Superior temporal gyrus (tissue), 1 donor: ENCODE measurements around the gene ZC3H11A.
"Not testable (repeated sequence)": the region's sequence is repeated elsewhere in the genome, so short reads cannot be mapped to it uniquely, and the experiment has no call there.

Experiments
- DNase-seq: peaks from one replicate; pipeline ENCODE4 v3.0.0-alpha.2; 2016; ENCODE audit errors: extremely low spot score

ZC3H11A gene

DNA sequence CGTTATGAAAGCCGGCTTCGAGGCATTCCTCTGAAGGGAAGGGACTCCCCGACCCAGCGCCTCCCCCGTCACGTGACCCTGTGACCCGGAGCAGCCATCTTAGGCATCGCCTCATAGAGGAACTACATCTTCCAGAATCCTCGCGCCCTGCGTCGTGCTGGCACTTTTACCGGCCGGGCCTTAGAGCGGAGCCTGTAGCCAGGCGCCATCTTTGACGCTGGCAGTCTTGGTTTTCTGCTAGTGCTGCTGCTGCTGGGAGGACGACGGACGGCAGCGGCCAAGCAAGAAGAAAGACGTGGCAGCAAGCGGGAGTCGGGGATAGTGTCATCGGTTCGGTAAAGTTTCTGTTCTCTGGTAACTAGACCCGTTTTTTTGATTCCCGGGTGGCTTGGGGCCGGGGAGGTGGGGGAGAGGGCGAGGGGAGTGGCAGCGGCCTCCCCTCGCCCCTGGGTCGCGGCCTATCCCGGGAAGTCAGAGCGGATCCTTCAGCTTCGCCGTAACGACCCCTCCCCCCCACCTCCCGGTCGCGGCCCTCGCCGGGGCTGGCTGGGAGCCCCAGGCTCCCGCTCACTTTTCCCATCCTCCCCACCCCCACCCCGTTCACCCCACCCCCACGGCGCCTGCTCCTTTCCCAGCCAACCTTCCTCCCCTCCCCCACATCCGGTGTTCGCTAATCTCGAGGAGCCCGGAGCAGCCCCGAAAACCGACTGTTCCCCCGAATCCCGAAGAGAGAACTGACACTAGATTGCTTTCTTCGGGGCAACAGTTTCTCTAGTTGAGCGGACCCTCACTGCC is at the start of gene ZC3H11A, which contains the start of gene ZBED6:
TSS of gene ZC3H11A (plus strand) at position 183 of the 795 bp plus-strand sequence. CDS start 21,448 bp downstream, outside the sequence.
TSS of gene ZBED6 (plus strand) at position 183 of the 795 bp plus-strand sequence. CDS start 1,900 bp downstream, outside the sequence.
- peak; percentile 100 for DNase-seq

DNA sequence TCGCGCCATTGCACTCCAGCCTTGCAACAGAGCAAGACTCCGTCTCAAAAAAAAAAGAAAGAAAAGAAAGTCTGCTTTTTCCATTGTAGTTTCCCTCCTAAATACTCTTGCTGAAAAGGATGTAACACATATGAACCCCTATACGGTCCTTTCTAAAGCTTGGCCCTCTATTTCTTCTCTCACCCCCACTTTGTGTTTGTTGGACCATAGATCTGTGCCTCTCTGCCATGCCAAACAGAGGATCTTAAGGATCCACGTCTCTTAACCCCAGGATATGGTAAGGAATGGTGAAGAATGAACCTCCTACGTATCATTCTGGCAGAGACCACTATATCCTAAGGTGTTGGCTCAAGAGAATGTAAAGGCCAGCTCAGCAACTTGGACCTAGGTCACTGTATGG is 49.1 kb upstream of the ZC3H11A start:
- DNase-seq, result no peak

DNA sequence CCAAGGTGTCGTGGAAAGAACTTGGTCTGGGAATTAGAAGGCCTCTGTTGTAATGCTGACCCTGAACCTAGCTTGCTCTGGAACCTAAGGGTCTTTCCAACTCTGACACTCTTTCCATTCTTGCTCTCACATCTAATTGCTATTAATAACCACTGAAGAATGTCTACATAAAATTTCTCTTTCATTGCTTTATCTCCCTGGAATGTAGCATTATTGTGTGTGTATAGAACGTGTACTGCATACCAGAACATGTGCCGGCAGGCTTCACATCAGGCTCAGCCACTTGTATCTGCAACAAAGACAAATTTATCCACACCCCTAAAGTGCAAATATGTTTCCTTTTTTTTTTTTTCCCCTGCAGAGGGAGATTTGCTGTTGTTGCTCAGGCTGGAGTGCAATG is 44.4 kb upstream of the ZC3H11A start:
- DNase-seq, result no peak

DNA sequence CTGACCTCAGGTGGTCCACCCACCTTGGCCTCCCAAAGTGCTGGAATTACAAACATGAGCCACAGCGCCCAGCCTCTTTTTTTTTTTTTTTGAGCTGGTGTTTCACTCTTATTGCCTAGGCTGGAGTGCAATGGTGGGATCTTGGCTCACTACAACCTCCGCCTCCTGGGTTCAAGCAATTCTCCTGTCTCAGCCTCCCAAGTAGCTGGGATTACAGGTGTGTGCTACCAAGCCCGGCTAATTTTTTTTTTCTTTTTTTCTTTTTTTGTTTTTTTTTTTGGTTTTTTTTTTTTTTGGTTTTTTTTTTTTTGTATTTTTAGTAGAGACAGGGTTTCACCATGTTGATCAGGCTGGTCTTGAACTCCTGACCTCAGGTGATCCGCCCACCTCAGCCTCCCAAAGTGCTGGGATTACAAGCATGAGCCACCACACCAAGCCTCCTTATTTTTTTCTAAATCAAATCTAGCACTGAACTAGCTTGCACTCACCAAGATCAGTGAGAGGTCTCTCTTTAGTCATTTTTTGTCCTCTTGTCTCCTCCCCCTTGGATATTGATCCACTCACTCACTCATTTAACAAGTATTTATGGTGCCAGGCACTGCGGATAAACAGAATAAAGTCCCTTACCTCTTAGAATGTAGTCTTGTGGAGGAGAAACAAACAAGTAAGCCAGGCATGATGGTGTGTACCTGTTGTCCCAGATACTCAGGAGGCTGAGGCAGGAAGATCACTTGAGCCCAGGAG is 43.6 kb upstream of the ZC3H11A start:
- not testable (repeated sequence) for DNase-seq

DNA sequence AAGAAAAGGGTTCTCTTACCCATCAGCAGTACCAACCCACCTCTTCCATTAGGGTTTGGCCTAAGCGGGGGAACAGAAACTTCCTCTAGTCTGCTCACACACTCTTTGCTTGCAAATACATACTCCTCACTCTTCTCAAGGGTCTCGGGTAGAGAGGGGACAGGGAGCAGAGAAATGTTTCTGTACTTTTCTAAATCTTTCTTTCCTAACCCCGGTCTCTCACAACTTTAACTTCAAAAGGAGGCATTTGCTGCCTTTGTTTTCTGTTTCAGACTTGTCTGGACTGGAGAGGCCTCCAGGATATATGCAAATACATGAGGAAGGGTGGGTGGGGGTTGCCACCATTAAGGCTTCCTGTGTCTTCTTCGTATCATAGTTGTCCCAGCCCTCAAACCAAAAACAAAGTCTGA is 41.0 kb upstream of the ZC3H11A start:
- no peak for DNase-seq

DNA sequence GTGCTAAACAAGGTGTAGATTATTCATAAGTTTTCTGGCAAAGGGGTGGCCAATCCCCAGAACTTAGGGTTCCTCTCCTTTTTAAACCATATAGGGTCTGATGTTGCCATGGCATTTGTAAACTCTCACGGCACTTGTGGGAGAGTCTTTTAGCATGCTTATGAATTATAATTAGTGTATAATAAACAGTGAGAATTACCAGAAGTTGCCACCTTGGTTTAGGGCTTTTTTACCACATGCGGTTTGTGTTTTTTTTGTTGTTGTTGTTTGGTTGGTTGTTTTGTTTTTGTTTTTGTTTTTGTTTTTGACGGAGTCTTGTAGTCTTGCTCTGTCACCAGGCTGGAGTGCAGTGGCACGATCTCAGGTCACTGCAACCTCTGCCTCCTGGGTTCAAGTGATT is 39.4 kb upstream of the ZC3H11A start:
- DNase-seq, result no peak

DNA sequence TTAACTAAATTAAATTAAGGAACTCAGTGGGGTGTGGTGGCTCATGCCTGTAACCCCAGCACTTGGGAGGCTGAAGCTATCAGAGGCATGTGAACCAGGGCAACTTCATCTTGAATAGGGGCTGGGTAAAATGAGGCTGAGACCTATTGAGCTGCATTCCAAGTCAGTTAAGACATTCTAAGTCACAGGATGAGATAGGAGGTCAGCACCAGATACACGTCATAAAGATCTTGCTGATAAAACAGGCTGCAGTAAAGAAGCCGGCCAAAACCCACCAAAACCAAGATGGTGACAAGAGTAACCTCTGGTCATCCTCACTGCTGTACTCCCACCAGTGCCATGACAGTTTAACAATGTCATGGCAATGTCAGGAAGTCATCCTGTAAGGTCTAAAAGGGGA is 36.7 kb upstream of the ZC3H11A start:
- not testable (repeated sequence) for DNase-seq

DNA sequence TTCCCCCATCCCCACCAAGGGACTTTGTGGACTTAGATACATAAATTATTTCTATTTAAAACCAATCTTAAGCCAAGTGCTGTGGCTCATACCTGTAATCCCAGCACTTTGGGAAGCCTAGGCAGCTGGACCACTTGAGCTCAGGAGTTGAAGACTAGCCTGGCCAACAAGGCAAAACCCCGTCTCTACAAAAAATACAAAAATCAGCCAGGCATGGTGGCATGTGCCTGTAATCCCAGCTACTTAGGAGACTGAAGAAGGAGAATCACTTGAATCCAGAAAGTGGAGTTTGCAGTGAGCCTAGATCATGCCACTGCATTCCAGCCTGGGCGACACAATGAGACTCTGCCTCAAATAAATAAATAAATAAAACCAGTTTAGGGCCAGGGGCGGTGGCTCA is 34.9 kb upstream of the ZC3H11A start:
- no peak for DNase-seq

DNA sequence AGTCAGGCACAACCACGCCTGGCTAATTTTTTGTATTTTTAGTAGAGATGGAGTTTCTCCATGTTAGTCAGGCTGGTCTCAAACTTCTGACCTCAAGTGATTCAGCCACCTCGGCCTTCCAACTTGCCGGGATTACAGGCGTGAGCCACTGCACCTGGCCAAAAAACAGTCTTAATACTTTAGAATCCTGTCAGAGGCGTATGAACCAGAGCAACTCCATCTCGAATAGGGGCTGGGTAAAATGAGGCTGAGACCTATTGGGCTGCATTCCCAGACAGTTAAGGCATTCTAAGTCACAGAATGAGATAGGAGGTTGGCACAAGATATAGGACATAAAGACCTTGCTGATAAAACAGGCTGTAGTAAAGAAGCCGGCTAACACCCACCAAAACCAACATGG is 33.5 kb upstream of the ZC3H11A start:
- DNase-seq, result not testable (repeated sequence)

DNA sequence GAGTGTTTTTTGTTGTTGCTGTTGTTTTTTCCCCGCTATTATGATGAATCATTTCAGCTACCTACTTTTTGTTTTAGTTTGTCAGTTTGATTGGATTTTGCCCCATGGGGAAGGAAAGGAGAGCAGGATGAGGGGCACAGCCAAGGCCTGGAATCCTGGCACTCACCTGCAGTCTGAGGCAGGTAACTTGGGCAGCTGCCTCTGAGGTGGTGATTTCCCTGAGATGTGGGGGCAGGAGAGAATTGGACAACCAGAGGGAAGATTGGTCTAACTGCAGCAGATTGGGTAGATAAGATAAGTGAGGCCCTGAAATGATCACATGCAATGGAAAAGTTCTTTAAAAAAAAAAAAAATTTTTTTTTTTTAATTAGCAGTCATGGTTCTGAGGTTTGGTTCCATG is 31.9 kb upstream of the ZC3H11A start:
- DNase-seq, result no peak

DNA sequence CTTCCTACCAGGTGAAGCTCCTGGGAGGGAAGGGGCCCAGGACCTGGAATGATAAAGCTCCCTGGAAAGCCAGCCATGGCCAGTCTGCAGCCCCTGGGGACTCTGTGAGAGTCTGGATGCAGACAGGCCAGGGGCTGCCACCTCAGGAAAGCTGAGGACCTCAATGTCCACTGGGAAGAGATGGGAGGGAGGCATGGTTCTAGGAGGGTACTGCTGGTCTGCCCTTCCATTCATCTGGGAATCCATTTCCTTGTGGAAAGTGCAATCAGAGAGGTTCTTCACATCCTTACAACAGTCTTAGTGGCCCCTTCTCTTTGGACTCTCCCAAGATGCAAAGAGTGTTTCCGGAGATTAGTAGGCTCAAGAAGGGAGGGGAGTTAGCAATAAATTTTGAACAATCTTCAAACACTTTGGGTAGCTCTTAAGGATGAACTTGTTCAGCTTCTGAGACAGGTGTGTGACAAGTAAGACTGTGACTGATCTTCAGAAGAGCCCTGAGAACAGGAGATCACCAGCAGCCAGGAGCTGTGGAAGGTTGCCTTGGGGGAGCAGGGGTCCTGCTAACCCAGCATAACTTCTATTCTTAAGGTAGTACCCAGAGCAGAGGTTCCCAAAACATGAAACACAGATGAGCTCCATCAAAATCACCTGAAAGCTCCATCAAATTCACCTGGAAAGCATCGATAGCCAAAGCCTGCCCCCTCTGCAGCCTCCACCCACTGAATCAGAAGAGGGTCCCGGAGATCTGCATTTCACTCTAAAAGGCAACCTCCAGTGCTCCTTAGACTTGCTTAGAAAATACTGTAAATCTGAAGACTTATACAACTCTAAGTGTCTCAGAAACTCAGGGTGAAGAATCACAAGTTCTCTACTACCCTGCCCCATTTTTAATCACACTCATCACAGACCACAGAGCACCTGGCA is 31.1 kb upstream of the ZC3H11A start:
- no peak for DNase-seq

DNA sequence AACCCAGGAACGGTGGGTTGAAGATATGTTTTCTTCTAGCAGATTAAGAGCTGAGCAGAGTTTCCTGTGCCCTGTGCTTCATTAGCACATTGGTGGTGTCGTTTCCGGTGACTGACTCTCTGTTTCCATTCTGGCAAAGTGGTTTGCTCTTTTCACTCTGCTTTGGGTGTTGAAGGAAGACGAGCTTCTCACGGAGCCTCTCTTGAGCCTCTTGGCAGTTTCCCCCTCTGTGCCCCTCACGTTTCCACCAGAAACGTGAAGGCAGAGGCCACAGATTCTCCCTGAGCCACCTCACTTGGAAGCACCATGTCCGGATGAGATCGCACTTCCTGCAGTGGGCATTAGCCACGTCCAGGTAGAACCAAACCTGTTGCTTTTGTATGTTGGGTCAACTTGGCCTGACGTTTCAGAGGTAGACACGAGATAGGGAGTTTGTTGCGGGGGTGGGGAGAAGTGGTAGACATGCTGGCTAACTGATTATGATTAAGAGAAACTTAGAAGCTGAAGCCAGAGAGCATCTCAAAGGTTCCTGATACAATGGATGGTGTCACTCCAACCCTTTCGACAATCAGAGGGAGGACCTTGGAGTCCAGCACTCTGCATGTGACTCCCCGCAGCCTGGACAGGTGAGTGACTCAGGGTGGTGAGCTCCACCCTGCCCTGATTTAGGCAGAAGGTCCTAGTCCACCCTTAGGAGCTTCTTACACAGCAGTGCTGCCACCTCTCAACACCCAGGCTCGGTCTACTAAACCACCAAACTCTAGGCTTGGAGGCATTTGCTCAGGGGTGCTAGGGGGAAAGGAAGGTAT is 30.2 kb upstream of the ZC3H11A start, which contains the start of gene LAX1:
TSS of gene LAX1 (plus strand) at position 155 of the 809 bp plus-strand sequence. CDS start at position 538, 383 bp downstream.
- no peak for DNase-seq

DNA sequence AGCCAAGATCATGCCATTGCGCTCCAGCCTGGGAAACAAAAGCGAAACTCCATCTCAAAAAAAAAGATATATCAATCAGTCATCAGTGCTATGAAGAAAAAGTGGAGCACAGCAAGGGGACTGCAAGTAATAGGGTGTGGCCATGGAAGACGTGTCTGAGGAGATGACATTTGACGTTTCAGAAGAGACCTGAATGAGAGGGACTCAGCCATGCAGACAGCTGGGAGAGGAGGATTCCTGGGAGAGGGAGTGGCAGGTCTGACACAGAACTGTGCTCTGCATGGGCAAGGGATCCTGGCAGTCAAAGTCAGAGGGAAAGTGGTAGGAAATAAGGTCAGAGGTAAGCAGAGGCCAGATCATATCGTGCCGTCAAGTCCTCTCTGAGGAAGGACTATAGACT is 27.2 kb upstream of the ZC3H11A start:
- no peak for DNase-seq

DNA sequence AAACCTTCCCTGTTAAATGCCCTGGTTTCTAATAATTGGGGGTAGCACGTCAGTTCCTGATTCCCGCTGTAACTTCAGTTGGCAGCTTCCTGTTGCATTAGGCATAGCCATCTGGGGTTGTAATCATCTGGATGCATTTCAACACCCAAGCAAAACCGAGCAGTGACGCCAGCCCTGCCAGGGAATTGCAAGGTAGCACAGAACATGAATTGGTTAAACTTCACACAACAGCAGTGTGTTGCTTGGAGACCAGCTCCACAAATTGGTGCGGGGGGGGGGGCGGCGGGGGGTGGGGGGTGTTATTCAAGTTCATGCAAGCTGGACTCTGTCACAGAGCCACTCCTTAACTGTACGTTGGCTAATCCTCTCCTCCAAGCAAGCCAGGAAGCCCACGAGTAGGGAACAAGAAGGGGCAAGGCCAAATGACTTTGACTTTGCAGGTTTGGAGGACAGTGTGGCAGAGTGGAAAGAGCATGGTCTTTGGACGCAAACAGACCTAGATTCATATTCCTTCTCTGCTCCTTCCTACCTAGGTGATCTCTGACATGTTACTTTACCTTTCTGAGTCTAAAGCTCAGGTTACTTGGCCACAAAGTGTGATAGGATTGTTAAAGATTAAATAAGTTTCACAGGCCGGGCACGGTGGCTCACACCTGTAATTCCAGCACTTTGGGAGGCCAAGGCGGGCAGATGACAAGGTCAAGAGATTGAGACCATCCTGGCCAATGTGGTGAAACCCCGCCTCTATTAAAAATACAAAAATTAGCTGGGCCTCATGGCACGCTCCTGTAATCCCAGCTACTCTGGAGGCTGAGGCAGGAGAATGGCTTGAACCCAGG is 25.7 kb upstream of the ZC3H11A start:
- peak; percentile 34 for DNase-seq

DNA sequence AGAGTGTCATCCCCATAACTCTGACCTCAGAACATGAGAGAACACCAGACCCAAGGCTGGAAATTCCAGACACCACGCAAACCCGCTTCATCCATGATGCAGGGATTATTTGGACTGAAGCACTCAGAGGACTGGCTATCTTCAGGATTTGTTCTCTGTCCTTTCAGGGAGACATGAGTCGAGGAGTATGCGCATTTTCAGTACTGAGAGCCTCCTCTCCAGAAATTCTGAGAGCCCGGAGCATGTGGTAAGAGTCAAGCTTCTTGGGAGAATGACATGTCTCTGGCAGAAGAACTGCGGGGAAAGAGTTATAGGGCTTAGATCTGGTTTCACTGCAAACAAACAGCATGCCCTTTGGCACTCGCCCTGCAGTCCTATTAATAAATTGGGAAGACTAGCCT is 23.5 kb upstream of the ZC3H11A start:
- no peak for DNase-seq

DNA sequence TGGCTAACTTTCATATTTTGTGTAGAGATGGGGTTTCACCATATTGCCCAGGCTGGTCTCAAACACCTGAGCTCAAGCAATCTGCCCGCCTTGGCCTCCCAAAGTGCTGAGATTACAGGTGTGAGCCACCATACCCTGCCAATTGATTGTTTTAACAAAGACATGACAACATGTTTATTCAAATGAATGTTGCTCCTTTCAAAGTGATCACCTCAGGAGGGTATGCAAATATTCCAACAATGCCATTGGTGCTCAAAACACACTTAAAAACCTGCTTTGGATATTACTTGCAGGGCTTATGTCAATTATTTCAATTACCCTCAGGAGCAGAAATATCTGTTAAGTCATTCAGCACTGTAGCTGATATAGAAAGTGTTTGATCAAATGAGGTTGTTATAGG is 22.6 kb upstream of the ZC3H11A start:
- DNase-seq, result no peak

DNA sequence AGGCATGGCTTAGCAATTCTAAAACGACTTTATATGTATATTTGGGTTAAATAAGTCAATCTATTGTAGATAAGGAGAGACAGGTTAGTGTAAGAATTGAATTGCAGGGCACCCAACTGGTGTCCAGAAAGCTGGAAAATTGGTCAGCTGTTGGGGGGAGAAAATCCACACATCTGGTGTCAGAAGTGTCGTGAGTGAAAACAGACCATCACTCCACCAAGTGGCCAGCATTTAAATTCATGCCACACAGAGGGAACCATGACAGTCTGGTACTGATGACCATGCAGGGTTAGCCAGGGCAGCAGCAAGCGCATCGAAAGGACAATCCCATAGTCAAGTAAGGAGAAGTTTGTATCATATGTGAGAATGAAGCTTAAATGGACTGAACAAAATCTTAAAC is 18.8 kb upstream of the ZC3H11A start:
- peak; percentile 77 for DNase-seq

DNA sequence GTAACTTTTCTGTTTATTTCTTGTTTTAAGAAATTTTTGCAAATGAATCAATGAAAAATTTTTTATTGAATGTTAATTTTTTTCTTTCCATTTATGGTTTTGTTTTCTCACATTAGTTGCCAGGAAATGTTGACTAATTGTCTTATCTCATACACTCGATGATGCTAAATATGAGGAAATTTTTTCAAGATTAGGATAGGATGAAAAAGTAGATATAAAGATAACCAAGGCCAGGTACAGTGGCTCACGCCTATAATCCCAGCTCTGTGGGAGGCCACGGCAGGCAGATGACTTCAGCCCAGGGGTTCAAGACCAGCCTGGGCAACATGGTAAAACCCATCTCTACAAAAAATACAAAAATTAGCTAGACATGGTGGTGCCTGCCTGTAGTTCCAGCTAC is 17.8 kb upstream of the ZC3H11A start:
- DNase-seq, result no peak

DNA sequence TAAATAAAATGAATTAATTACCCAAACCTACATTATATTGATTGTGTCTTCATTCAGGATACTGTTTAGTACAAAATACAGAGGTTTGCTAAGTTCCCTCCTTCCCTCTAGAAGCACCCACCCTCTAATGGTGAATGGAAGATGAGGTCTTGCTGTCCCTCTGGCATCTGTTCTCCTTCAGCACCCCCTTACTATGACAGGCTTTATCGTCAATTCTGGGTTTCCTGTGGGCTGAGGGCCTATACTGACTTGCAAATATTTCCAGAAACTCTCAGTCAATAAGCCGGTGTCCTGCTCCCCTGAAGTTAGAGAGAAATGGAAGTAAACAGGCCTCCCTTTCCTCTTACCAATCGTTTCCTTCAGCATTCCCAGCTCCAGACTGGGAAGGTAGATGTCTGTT is 17.3 kb upstream of the ZC3H11A start:
- DNase-seq, result no peak

DNA sequence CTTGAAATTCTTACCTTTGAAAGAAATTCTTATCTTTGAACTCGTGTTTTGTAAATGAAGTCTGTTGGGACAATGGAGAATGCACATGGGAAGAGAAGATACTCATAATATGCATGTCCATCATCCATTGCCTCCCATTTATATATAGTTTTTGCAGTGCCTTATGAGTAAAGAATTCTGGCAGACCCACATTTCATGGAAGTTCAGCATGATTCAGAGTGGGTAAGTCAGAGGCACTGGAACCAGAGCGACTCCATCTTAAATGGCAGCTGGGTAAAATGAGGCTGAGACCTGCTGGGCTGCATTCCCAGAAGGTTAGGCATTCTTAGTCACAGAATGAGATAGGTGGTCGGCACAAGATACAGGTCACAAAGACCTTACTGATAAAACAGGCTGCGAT is 16.6 kb upstream of the ZC3H11A start:
- no peak for DNase-seq
